SU-DHL-6 (cell line): ENCODE measurements around the gene NUP88.

Experiments used
- H2AFZ ChIP-seq: fragments of 200-600 bp; sonication (generic); 2 replicates; pipeline ENCODE4 v1.6.1; 2014; ENCODE audit warnings: low read depth, mild to moderate bottlenecking, moderate library complexity, mixed read lengths, antibody characterized with exemption, low read length; ENCODE audit not compliant: severe bottlenecking
- H3F3A ChIP-seq: fragments of 200-600 bp; shearing (Covaris generic); 2 replicates; pipeline ENCODE4 v1.6.0; 2016; ENCODE audit warnings: antibody characterized with exemption, mild to moderate bottlenecking; ENCODE audit not compliant: insufficient read depth
- H3K27ac ChIP-seq: fragments of 200-600 bp; sonication (generic); 2 replicates; pipeline ENCODE4 v1.5.1; 2016; ENCODE audit warnings: low read depth, mild to moderate bottlenecking, low read length, moderate library complexity, mixed read lengths
- H3K27me3 ChIP-seq: fragments of 200-600 bp; sonication (generic), shearing (Covaris generic); 2 replicates; pipeline ENCODE4 v1.6.0; 2014; ENCODE audit warnings: mild to moderate bottlenecking, low read length
- H3K36me3 ChIP-seq: fragments of 200-600 bp; sonication (generic); 2 replicates; pipeline ENCODE4 v1.6.1; 2014; ENCODE audit warnings: mild to moderate bottlenecking, low read length, mixed read lengths
- H3K4me2 ChIP-seq: fragments of 300-600, 200-600 bp; shearing (Covaris generic), sonication (generic); 2 replicates; pipeline ENCODE4 v1.6.0; 2014; ENCODE audit warnings: low read length, low read depth, mild to moderate bottlenecking; ENCODE audit not compliant: poor library complexity, severe bottlenecking
- H3K4me3 ChIP-seq: fragments of 200-600 bp; sonication (generic); 2 replicates; pipeline ENCODE4 v1.5.1; 2014; ENCODE audit warnings: antibody characterized with exemption, low read length, mild to moderate bottlenecking, mixed read lengths; ENCODE audit not compliant: insufficient read depth, poor library complexity, severe bottlenecking
- H3K79me2 ChIP-seq: fragments of 200-600 bp; sonication (generic); 2 replicates; pipeline ENCODE4 v1.6.1; 2014; ENCODE audit warnings: mild to moderate bottlenecking, low read length, moderate library complexity; ENCODE audit not compliant: insufficient read depth
- H3K9ac ChIP-seq: fragments of 200-600 bp; sonication (generic); 2 replicates; pipeline ENCODE4 v1.7.0; 2014; ENCODE audit warnings: mild to moderate bottlenecking, low read length
- H3K9me2 ChIP-seq: fragments of 200-600 bp; sonication (generic); replicated peaks from 2 replicates; pipeline ENCODE4 v1.6.1; 2014; ENCODE audit warnings: low read length; ENCODE audit not compliant: insufficient read depth
- H3K9me3 ChIP-seq: fragments of 200-600 bp; sonication (generic); 2 replicates; pipeline ENCODE4 v1.6.1; 2014; ENCODE audit warnings: low read length, mixed read lengths; ENCODE audit not compliant: insufficient read depth
- H4K20me1 ChIP-seq: fragments of 200-600 bp; sonication (generic); 2 replicates; pipeline ENCODE4 v1.6.1; 2014; ENCODE audit warnings: low read depth, mild to moderate bottlenecking, antibody characterized with exemption, low read length, moderate library complexity, mixed read lengths
- CTCF ChIP-seq: fragments of 200-600 bp; sonication (generic); IDR thresholded peaks from one replicate; pipeline ENCODE4 v1.5.1; 2017; ENCODE audit warnings: antibody characterized with exemption, mild to moderate bottlenecking, low read length, moderate library complexity; ENCODE audit not compliant: insufficient read depth, poor library complexity, severe bottlenecking
- EZH2phosphoT487 ChIP-seq: fragments of 200-600 bp; sonication (generic), shearing (Covaris generic); conservative IDR thresholded peaks from 2 replicates; pipeline ENCODE4 v1.6.1; 2018; ENCODE audit warnings: mild to moderate bottlenecking, antibody characterized with exemption, low read length, moderate library complexity, mixed read lengths

The NUP88 gene

GRCh38 chr17:5466295-5466694 is 46.8 kb upstream of the NUP88 start:
- H3K9me3 ChIP-seq: no peaks in the 10 kb centered on the region
- no peaks in the 10 kb centered on the region for H3K36me3 ChIP-seq
- no peak overlapping the region for H3K4me3 ChIP-seq
- H3K9me2 ChIP-seq: no peaks in the 10 kb centered on the region
- peak overlapping the region; percentile 81 for H3K4me2 ChIP-seq
- H3K79me2 ChIP-seq: peaks cover 65% of the 10 kb centered on the region
- peaks cover 3% of the 10 kb centered on the region; the same call in 1 of the 2 replicates for H4K20me1 ChIP-seq
- H3K9ac ChIP-seq: peak overlapping the region; percentile 94
- no peak for TF ChIP-seq EZH2phosphoT487
- no peaks in the 10 kb centered on the region for H3K27me3 ChIP-seq
- peaks cover 16% of the 10 kb centered on the region for H3F3A ChIP-seq
- H2AFZ ChIP-seq: no peak overlapping the region
- no peak overlapping the region for H3K27ac ChIP-seq

- Histone ChIP-seq H3K9ac (no peak overlapping the region), H3K79me2 (peaks cover 71% of the 10 kb centered on the region), H3K9me2 (no peaks in the 10 kb centered on the region), H3K36me3 (no peaks in the 10 kb centered on the region), H4K20me1 (peaks cover 3% of the 10 kb centered on the region; the same call in 1 of the 2 replicates), H3F3A (peaks cover 7% of the 10 kb centered on the region), H3K27ac (no peak overlapping the region), H3K4me3 (no peak overlapping the region), H3K4me2 (peak overlapping the region; percentile 81), H3K9me3 (no peaks in the 10 kb centered on the region), H3K27me3 (no peaks in the 10 kb centered on the region), H2AFZ (no peak overlapping the region)
- no peak for TF ChIP-seq CTCF
- TF ChIP-seq EZH2phosphoT487: no peak
Observed at GRCh38 chr17:5464717-5465507, 45.5 kb upstream of the NUP88 start.

GRCh38 chr17:5446786-5447185 is 27.3 kb upstream of the NUP88 start:
- Histone ChIP-seq H3K36me3 (peaks cover 8% of the 10 kb centered on the region), H2AFZ (no peak overlapping the region), H3K79me2 (0 out of 2 replicates have a peak, but pooled peaks cover 9% of the 10 kb centered on the region), H3K4me2 (no peak overlapping the region), H3K9ac (no peak overlapping the region), H3K27ac (no peak overlapping the region), H3K9me3 (no peaks in the 10 kb centered on the region), H3K27me3 (no peaks in the 10 kb centered on the region), H3K9me2 (no peaks in the 10 kb centered on the region), H3F3A (no peaks in the 10 kb centered on the region; the same call in 1 of the 2 replicates), H3K4me3 (no peak overlapping the region), H4K20me1 (no peaks in the 10 kb centered on the region)
- no peak for TF ChIP-seq CTCF
- no peak for TF ChIP-seq EZH2phosphoT487

- no peak overlapping the region for H2AFZ ChIP-seq
- no peaks in the 10 kb centered on the region for H3K9me3 ChIP-seq
- no peak overlapping the region for H3K4me3 ChIP-seq
- no peak overlapping the region for H3K9ac ChIP-seq
- H3K4me2 ChIP-seq: no peak overlapping the region
- 0 out of 2 replicates have a peak, but pooled peaks cover 9% of the 10 kb centered on the region for H3K79me2 ChIP-seq
- no peak overlapping the region for H3K27ac ChIP-seq
- H3K36me3 ChIP-seq: peaks cover 5% of the 10 kb centered on the region
- H3K27me3 ChIP-seq: no peaks in the 10 kb centered on the region
- no peaks in the 10 kb centered on the region for H4K20me1 ChIP-seq
- H3F3A ChIP-seq: peaks cover 14% of the 10 kb centered on the region
- TF ChIP-seq EZH2phosphoT487: no peak
- TF ChIP-seq CTCF: no peak
- H3K9me2 ChIP-seq: no peaks in the 10 kb centered on the region
Observed at GRCh38 chr17:5444209-5444608, 24.7 kb upstream of the NUP88 start.
